Measurements from ENCODE around the gene PASD1.

PASD1 gene

GRCh38 chrX:151701531-151701930 is 138.1 kb downstream of the PASD1 start:
- DNase-seq (ENCODE audit: low read depth) = no peak

- no peak for DNase-seq (ENCODE audit: low read depth)
Measured at GRCh38 chrX:151702026-151702714, 138.7 kb downstream of the PASD1 start.

GRCh38 chrX:151702741-151703340 is 139.4 kb downstream of the PASD1 start:
- no peak for DNase-seq (ENCODE audit: low read depth)

- no peak for DNase-seq (ENCODE audit: low read depth)
Measured at GRCh38 chrX:151703487-151703886, 140.0 kb downstream of the PASD1 start.

GRCh38 chrX:151704041-151704663 is 140.7 kb downstream of the PASD1 start:
- DNase-seq (ENCODE audit: low read depth) = no peak

GRCh38 chrX:151708821-151709220 is 145.3 kb downstream of the PASD1 start:
- DNase-seq (ENCODE audit: low read depth) = no peak

GRCh38 chrX:151710457-151710856 is 147.0 kb downstream of the PASD1 start:
- DNase-seq (ENCODE audit: low read depth) = no peak

- DNase-seq (ENCODE audit: low read depth) = no peak
Measured at GRCh38 chrX:151711154-151711553, 147.7 kb downstream of the PASD1 start.

- no peak for DNase-seq (ENCODE audit: low read depth)
Measured at GRCh38 chrX:151711787-151712186, 148.3 kb downstream of the PASD1 start.

GRCh38 chrX:151712253-151712652 is 148.8 kb downstream of the PASD1 start:
- no peak for DNase-seq (ENCODE audit: low read depth)

GRCh38 chrX:151713849-151714248 is 150.4 kb downstream of the PASD1 start:
- no peak for DNase-seq (ENCODE audit: low read depth)

- no peak for DNase-seq (ENCODE audit: low read depth)
Measured at GRCh38 chrX:151714362-151714761, 150.9 kb downstream of the PASD1 start.

GRCh38 chrX:151715752-151716151 is 152.3 kb downstream of the PASD1 start, which contains the start of gene FATE1:
Gene FATE1 (plus strand): TSS chrX:151716035. CDS start chrX:151716120, 85 bp downstream.
- no peak for DNase-seq (ENCODE audit: low read depth)

GRCh38 chrX:151722241-151722846 is 158.9 kb downstream of the PASD1 start:
- DNase-seq (ENCODE audit: low read depth) = no peak

- no peak for DNase-seq (ENCODE audit: low read depth)
Measured at GRCh38 chrX:151723156-151723760, 159.8 kb downstream of the PASD1 start.

GRCh38 chrX:151724563-151725337 is 161.3 kb downstream of the PASD1 start:
- no peak for DNase-seq (ENCODE audit: low read depth)

GRCh38 chrX:151725338-151725614 is 161.8 kb downstream of the PASD1 start:
- no peak for DNase-seq (ENCODE audit: low read depth)
